DMS114 treated with DMSO at 0.1 percent for 48 hours (cell line): Measurements from ENCODE around the gene SUPT4H1.

Experiments
- DNase-seq: peaks from one replicate; lab custom pipeline; 2025; ENCODE audit not compliant: unreplicated experiment; lab: John Stamatoyannopoulos, UW

Gene SUPT4H1

GRCh38 chr17:58365185-58365979 is 13.4 kb upstream of the SUPT4H1 start:
- no peak for DNase-seq

GRCh38 chr17:58364270-58364942 is 12.4 kb upstream of the SUPT4H1 start:
- no peak for DNase-seq

- no peak for DNase-seq
Observed at GRCh38 chr17:58363457-58364185, 11.6 kb upstream of the SUPT4H1 start.

GRCh38 chr17:58362368-58363014 is 10.5 kb upstream of the SUPT4H1 start:
- no peak for DNase-seq

- no peak for DNase-seq
Observed at GRCh38 chr17:58360296-58361063, 8.5 kb upstream of the SUPT4H1 start.

GRCh38 chr17:58358408-58359172 is 6.6 kb upstream of the SUPT4H1 start:
- no peak for DNase-seq

GRCh38 chr17:58357312-58358297 is 5.6 kb upstream of the SUPT4H1 start:
- DNase-seq, result no peak

GRCh38 chr17:58356231-58356630 is 4.2 kb upstream of the SUPT4H1 start:
- DNase-seq, result no peak

- DNase-seq, result no peak
Observed at GRCh38 chr17:58354541-58355216, 2.7 kb upstream of the SUPT4H1 start.

GRCh38 chr17:58353389-58353825 is 1.4 kb upstream of the SUPT4H1 start:
- no peak for DNase-seq

- no peak for DNase-seq
Observed at GRCh38 chr17:58352596-58353388, 791 bp upstream of the SUPT4H1 start.

GRCh38 chr17:58351182-58351581 is 819 bp downstream of the SUPT4H1 start:
- DNase-seq, result no peak

- DNase-seq, result no peak
Observed at GRCh38 chr17:58348038-58348437, 4.0 kb downstream of the SUPT4H1 start.

GRCh38 chr17:58345500-58345899 is 6.5 kb downstream of the SUPT4H1 start:
- DNase-seq, result no peak

- no peak for DNase-seq
Observed at GRCh38 chr17:58344791-58345157, 7.2 kb downstream of the SUPT4H1 start.

GRCh38 chr17:58344047-58344790 is 7.8 kb downstream of the SUPT4H1 start:
- DNase-seq, result no peak

GRCh38 chr17:58343131-58343530 is 8.9 kb downstream of the SUPT4H1 start:
- no peak for DNase-seq
